GM23338 (cell line): ENCODE results near the gene NXPH2.

Source experiments
- CREB1 ChIP-seq: fragments of 250-450 bp; sonication (Bioruptor Pico); IDR thresholded peaks from 2 replicates; pipeline ENCODE4 v1.5.0; 2020; ENCODE audit warnings: low read depth, mild to moderate bottlenecking, moderate library complexity
- EZH2 ChIP-seq: fragments of 200-600 bp; sonication (generic); IDR thresholded peaks from one replicate; pipeline ENCODE4 v1.8.0; 2017; ENCODE audit warnings: antibody characterized with exemption, mild to moderate bottlenecking, low read depth; ENCODE audit not compliant: unreplicated experiment
- JUNB ChIP-seq: IDR thresholded peaks from one replicate; pipeline ENCODE4 v1.6.1; 2016; ENCODE audit warnings: antibody characterized with exemption; ENCODE audit not compliant: unreplicated experiment
- POLR2AphosphoS5 ChIP-seq: IDR thresholded peaks from 2 replicates; pipeline ENCODE4 v1.6.1; 2016; ENCODE audit warnings: antibody characterized with exemption, low read depth
- STAT1 ChIP-seq: IDR thresholded peaks from one replicate; pipeline ENCODE4 v1.6.1; 2016; ENCODE audit warnings: antibody characterized with exemption; ENCODE audit not compliant: unreplicated experiment
- TF ChIP-seq, protein P1 (sequence below), 2 experiments: fragments of 200-600 bp in 1 of 2; sonication (generic) in 1 of 2; conservative IDR thresholded peaks; 2 replicates each; pipeline versions ENCODE4 v1.5.1 to v1.6.1; 2016 to 2017; ENCODE audit warnings: antibody characterized with exemption in 2 of 2, low read depth in 2 of 2, mild to moderate bottlenecking in 2 of 2, moderate library complexity in 1 of 2

GRCh38 chr2:138718405-138718804 is 61.8 kb downstream of the NXPH2 start:
- TF ChIP-seq EZH2 (no peak), STAT1 (no peak), POLR2AphosphoS5 (no peak), JUNB (no peak), CREB1 (CRISPR knock-in tag) (no peak)
- TF ChIP-seq, protein P1, sequence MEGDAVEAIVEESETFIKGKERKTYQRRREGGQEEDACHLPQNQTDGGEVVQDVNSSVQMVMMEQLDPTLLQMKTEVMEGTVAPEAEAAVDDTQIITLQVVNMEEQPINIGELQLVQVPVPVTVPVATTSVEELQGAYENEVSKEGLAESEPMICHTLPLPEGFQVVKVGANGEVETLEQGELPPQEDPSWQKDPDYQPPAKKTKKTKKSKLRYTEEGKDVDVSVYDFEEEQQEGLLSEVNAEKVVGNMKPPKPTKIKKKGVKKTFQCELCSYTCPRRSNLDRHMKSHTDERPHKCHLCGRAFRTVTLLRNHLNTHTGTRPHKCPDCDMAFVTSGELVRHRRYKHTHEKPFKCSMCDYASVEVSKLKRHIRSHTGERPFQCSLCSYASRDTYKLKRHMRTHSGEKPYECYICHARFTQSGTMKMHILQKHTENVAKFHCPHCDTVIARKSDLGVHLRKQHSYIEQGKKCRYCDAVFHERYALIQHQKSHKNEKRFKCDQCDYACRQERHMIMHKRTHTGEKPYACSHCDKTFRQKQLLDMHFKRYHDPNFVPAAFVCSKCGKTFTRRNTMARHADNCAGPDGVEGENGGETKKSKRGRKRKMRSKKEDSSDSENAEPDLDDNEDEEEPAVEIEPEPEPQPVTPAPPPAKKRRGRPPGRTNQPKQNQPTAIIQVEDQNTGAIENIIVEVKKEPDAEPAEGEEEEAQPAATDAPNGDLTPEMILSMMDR (conservative IDR thresholded peaks at IDR 0.05; ENCODE audit: low read depth in 2 of 2) = no peak
